HepG2 (cell line): Measurements from ENCODE around the gene EXOC6B. TPM values are rescaled to one million over a fixed set of nuclear protein-coding genes. Genes with fewer than 3 reads are reported as not detected.
A peak's percentile ranks its signal among the peaks of the same experiment; 100 is the strongest.

Source experiments
- CENPX ChIP-seq: sonication (generic); formaldehyde crosslinking; IDR thresholded peaks from 2 replicates; pipeline ENCODE4 v1.9.0; 2021; ENCODE audit warnings: mild to moderate bottlenecking, missing genetic modification reagents, moderate library complexity
- FOXJ3 ChIP-seq: sonication (generic); formaldehyde crosslinking; IDR thresholded peaks from 2 replicates; pipeline ENCODE4 v1.4.0; 2020; ENCODE audit warnings: missing genetic modification reagents, mild to moderate bottlenecking, borderline replicate concordance
- GZF1 ChIP-seq: sonication (generic); formaldehyde crosslinking; IDR thresholded peaks from 2 replicates; pipeline ENCODE4 v1.5.1; 2020; ENCODE audit warnings: mild to moderate bottlenecking, missing genetic modification reagents
- ISX ChIP-seq: sonication (generic); formaldehyde crosslinking; conservative IDR thresholded peaks from 2 replicates; pipeline ENCODE4 v1.5.0; 2020; ENCODE audit warnings: missing genetic modification reagents
- KDM4B ChIP-seq: sonication (generic); formaldehyde crosslinking; IDR thresholded peaks from 2 replicates; pipeline ENCODE4 v1.4.0; 2020; ENCODE audit warnings: missing genetic modification reagents
- MAF1 ChIP-seq: sonication (generic); formaldehyde crosslinking; IDR thresholded peaks from 2 replicates; pipeline ENCODE4 v1.5.0; 2020; ENCODE audit warnings: missing genetic modification reagents, borderline replicate concordance
- MAFK ChIP-seq, 2 experiments: IDR thresholded peaks in 1 of 2; conservative IDR thresholded peaks in 1 of 2; 2 replicates each; pipeline ENCODE4 v1.6.1; 2011; ENCODE audit warnings: improper control_type of control experiment in 2 of 2, low read length in 2 of 2
- PHF21A ChIP-seq: sonication (generic); formaldehyde crosslinking; IDR thresholded peaks from 2 replicates; pipeline ENCODE4 v1.5.0; 2020; ENCODE audit warnings: mild to moderate bottlenecking, missing genetic modification reagents
- RBFOX2 ChIP-seq: fragments of 200-400 bp; formaldehyde crosslinking; IDR thresholded peaks from 2 replicates; pipeline ENCODE4 v1.6.1; 2017; ENCODE audit warnings: low read depth, mild to moderate bottlenecking, low read length
- RBM22 ChIP-seq: fragments of 200-400 bp; formaldehyde crosslinking; optimal IDR thresholded peaks from 2 replicates; pipeline ENCODE3; 2017; ENCODE audit warnings: mild to moderate bottlenecking, low read length, moderate library complexity
- SALL1 ChIP-seq: sonication (generic); formaldehyde crosslinking; IDR thresholded peaks from 2 replicates; pipeline ENCODE4 v1.8.0; 2022; ENCODE audit warnings: mild to moderate bottlenecking, missing genetic modification reagents
- SRF ChIP-seq: IDR thresholded peaks from 2 replicates; pipeline ENCODE4 v1.6.1; 2011; ENCODE audit warnings: mild to moderate bottlenecking, low read depth, low read length, moderate library complexity
- SYNCRIP ChIP-seq: fragments of 200-400 bp; formaldehyde crosslinking; IDR thresholded peaks from 2 replicates; pipeline ENCODE4 v1.6.1; 2018; ENCODE audit warnings: mild to moderate bottlenecking, low read depth, low read length; ENCODE audit not compliant: insufficient read depth
- TOE1 ChIP-seq: sonication (generic); formaldehyde crosslinking; IDR thresholded peaks from 2 replicates; pipeline ENCODE4 v1.4.0; 2020; ENCODE audit warnings: mild to moderate bottlenecking, missing genetic modification reagents
- U2AF1 ChIP-seq: fragments of 200-400 bp; formaldehyde crosslinking; optimal IDR thresholded peaks from 2 replicates; pipeline ENCODE3; 2017; ENCODE audit warnings: mild to moderate bottlenecking, low read depth, low read length
- ZC3H13 ChIP-seq: sonication (generic); formaldehyde crosslinking; IDR thresholded peaks from 2 replicates; pipeline ENCODE4 v1.8.1; 2023; ENCODE audit warnings: mild to moderate bottlenecking, missing genetic modification reagents, moderate library complexity
- ZFAT ChIP-seq: sonication (generic); formaldehyde crosslinking; conservative IDR thresholded peaks from 2 replicates; pipeline ENCODE4 v1.8.1; 2023; ENCODE audit warnings: missing genetic modification reagents, inconsistent platforms
- ZNF20 ChIP-seq: sonication (generic); formaldehyde crosslinking; IDR thresholded peaks from 2 replicates; pipeline ENCODE4 v1.4.0; 2020; ENCODE audit warnings: mild to moderate bottlenecking, moderate library complexity, missing genetic modification reagents
- ZNF337 ChIP-seq: sonication (generic); formaldehyde crosslinking; IDR thresholded peaks from 2 replicates; pipeline ENCODE4 v1.5.1; 2020; ENCODE audit warnings: missing genetic modification reagents, low read depth, mild to moderate bottlenecking, borderline replicate concordance
- ZNF678 ChIP-seq: sonication (generic); formaldehyde crosslinking; IDR thresholded peaks from 2 replicates; pipeline ENCODE4 v1.4.0; 2020; ENCODE audit warnings: mild to moderate bottlenecking, missing genetic modification reagents
- ZNF850 ChIP-seq: sonication (generic); formaldehyde crosslinking; conservative IDR thresholded peaks from 2 replicates; pipeline ENCODE4 v1.9.0; 2021; ENCODE audit warnings: mild to moderate bottlenecking, missing genetic modification reagents
- polyA plus RNA-seq, 8 experiments: library from polyadenylated mRNA; depleted of rRNA in 3 of 8; stranded (reverse) in 7 of 8; unstranded in 1 of 8; fragments of >200 nt; fragmentation: Illumina TruSeq in 4 of 8; extraction: Trizol in 4 of 8; gene quantifications; 2 replicates each; pipeline versions ENCODE4 v1.2.1 to v1.2.3, GENCODE V29; 2011 to 2016; ENCODE audit warnings: low read depth in 4 of 8, missing spikeins in 1 of 8, mixed read lengths in 1 of 8; ENCODE audit not compliant: insufficient read depth in 1 of 8
- total RNA-seq, 5 experiments: library from RNA; depleted of rRNA; stranded (reverse); fragments of >200 nt; fragmentation: Illumina TruSeq; extraction: Trizol; gene quantifications; 2 replicates each; pipeline ENCODE4 v1.2.3, GENCODE V29; 2016; ENCODE audit warnings: low read depth in 1 of 5
- TF ChIP-seq, protein P1 (sequence below), 2 experiments: fragments of 450-650 bp in 1 of 2; sonication (generic) in 1 of 2; formaldehyde crosslinking; IDR thresholded peaks; 2 replicates each; pipeline versions ENCODE4 v1.5.0 to v1.8.0; 2020 to 2022; ENCODE audit warnings: mild to moderate bottlenecking in 1 of 2, missing genetic modification reagents in 1 of 2
- TF ChIP-seq, protein P2 (sequence below): IDR thresholded peaks from 2 replicates; pipeline ENCODE4 v1.6.1; 2016; ENCODE audit warnings: missing genetic modification reagents, missing compliant biosample characterization
- TF ChIP-seq, protein P3 (sequence below): sonication (generic); formaldehyde crosslinking; IDR thresholded peaks from 2 replicates; pipeline ENCODE4 v1.9.0; 2021; ENCODE audit warnings: missing genetic modification reagents, mild to moderate bottlenecking, borderline replicate concordance
- TF ChIP-seq, protein P4 (sequence below): sonication (generic); formaldehyde crosslinking; IDR thresholded peaks from 2 replicates; pipeline ENCODE4 v1.5.0; 2020; ENCODE audit warnings: missing genetic modification reagents
- TF ChIP-seq, protein P5 (sequence below): sonication (generic); IDR thresholded peaks from 2 replicates; pipeline ENCODE4 v1.6.1; 2016; ENCODE audit warnings: low read depth, borderline replicate concordance

EXOC6B gene
- total and polyA plus RNA-seq, 2 of the 13 experiments (the other 11 are each of a cell fraction or from before 2014, with no cell fraction given), result 9.1 to 15.9 TPM

DNA sequence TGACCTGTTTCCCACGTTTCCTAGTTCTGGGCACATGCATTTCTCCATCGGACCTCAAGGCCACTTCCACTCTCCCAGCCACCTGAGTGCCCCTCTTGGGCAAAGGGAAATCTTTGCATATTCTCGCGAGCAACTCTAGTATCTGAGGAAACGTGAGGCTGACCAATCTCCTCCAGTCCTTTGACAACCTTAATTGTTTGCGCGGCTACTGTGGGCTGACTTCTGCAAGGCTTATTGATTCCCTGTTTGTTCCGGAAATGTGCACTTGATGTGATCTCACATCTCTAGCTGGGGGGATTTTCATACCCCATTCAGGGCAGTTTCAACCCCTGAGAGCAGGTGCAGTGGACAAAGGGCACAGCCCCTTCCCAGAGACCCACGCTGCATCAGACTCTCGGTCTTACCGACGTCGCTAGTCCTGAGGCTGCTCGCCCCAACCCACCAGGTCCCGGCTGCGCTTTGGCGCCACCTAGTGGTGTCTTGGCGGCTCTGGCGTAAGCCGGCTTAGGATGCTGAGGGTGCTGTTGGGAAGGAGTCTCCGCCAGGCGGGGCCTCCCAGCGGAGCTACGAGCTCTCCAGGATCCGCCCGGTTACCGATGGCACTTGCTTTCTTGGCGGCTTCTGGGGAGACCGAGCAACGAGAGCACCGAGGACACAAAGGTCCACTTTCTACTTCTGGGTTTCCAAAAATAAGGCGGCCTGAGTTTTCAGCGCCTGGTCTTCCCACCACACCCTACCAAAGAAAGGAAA, 36.6 kb upstream of the EXOC6B start (continued):
- TF ChIP-seq, protein P1, sequence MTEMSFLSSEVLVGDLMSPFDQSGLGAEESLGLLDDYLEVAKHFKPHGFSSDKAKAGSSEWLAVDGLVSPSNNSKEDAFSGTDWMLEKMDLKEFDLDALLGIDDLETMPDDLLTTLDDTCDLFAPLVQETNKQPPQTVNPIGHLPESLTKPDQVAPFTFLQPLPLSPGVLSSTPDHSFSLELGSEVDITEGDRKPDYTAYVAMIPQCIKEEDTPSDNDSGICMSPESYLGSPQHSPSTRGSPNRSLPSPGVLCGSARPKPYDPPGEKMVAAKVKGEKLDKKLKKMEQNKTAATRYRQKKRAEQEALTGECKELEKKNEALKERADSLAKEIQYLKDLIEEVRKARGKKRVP (CRISPR knock-in tag; IDR thresholded peaks at IDR 0.05), result no peak
- TF ChIP-seq U2AF1, result no peak
- no peak for TF ChIP-seq ZNF20 (CRISPR knock-in tag)
- TF ChIP-seq, protein P2, sequence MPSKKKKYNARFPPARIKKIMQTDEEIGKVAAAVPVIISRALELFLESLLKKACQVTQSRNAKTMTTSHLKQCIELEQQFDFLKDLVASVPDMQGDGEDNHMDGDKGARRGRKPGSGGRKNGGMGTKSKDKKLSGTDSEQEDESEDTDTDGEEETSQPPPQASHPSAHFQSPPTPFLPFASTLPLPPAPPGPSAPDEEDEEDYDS (CRISPR knock-in tag), result peak; percentile 42; the same call in 1 of the 2 replicates
- no peak for TF ChIP-seq ZC3H13
- TF ChIP-seq CENPX, result no peak
- 0 out of 2 replicates have a peak, but pooled peaks have one; percentile 42 for TF ChIP-seq GZF1
- no peak for TF ChIP-seq FOXJ3 (CRISPR knock-in tag)
- TF ChIP-seq ISX (CRISPR knock-in tag), result no peak
- TF ChIP-seq ZNF678 (CRISPR knock-in tag), result no peak
- TF ChIP-seq, protein P3, sequence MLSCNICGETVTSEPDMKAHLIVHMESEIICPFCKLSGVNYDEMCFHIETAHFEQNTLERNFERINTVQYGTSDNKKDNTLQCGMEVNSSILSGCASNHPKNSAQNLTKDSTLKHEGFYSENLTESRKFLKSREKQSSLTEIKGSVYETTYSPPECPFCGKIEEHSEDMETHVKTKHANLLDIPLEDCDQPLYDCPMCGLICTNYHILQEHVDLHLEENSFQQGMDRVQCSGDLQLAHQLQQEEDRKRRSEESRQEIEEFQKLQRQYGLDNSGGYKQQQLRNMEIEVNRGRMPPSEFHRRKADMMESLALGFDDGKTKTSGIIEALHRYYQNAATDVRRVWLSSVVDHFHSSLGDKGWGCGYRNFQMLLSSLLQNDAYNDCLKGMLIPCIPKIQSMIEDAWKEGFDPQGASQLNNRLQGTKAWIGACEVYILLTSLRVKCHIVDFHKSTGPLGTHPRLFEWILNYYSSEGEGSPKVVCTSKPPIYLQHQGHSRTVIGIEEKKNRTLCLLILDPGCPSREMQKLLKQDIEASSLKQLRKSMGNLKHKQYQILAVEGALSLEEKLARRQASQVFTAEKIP (CRISPR knock-in tag), result no peak
- no peak for TF ChIP-seq ZFAT (CRISPR knock-in tag)
- TF ChIP-seq, protein P4, sequence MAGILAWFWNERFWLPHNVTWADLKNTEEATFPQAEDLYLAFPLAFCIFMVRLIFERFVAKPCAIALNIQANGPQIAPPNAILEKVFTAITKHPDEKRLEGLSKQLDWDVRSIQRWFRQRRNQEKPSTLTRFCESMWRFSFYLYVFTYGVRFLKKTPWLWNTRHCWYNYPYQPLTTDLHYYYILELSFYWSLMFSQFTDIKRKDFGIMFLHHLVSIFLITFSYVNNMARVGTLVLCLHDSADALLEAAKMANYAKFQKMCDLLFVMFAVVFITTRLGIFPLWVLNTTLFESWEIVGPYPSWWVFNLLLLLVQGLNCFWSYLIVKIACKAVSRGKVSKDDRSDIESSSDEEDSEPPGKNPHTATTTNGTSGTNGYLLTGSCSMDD (CRISPR knock-in tag), result no peak
- TF ChIP-seq MAF1, result no peak
- no peak for TF ChIP-seq SYNCRIP
- TF ChIP-seq PHF21A, result no peak
- no peak for TF ChIP-seq KDM4B
- TF ChIP-seq ZNF337 (CRISPR knock-in tag), result no peak
- TF ChIP-seq RBFOX2, result no peak
- TF ChIP-seq MAFK (conservative IDR thresholded peaks at IDR 0.05 in 1 of 2, IDR thresholded peaks at IDR 0.05 in 1 of 2; ENCODE audit: low read length in 2 of 2), result 0 out of 4 replicates have a peak, but pooled peaks of 1 of the 2 experiments have one; percentile 11
- TF ChIP-seq RBM22, result no peak
- peak; percentile 88 for TF ChIP-seq SALL1 (CRISPR knock-in tag)
- TF ChIP-seq TOE1, result no peak
- TF ChIP-seq SRF, result no peak
- TF ChIP-seq, protein P5, sequence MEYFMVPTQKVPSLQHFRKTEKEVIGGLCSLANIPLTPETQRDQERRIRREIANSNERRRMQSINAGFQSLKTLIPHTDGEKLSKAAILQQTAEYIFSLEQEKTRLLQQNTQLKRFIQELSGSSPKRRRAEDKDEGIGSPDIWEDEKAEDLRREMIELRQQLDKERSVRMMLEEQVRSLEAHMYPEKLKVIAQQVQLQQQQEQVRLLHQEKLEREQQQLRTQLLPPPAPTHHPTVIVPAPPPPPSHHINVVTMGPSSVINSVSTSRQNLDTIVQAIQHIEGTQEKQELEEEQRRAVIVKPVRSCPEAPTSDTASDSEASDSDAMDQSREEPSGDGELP, result peak; percentile 27; the same call in 1 of the 2 replicates
- TF ChIP-seq ZNF850, result no peak
